ENCODE results near the gene WNT1.

The WNT1 gene

GRCh38 chr12:49020441-49020840 is 42.3 kb downstream of the WNT1 start:
- no peak for TF ChIP-seq CTCF (conservative IDR thresholded peaks at IDR 0.05; ENCODE audit: control insufficient read depth, insufficient read depth, low read depth, low read length)

GRCh38 chr12:49021292-49021915 is 43.3 kb downstream of the WNT1 start:
- H3K4me3 ChIP-seq (ENCODE audit: control insufficient read depth, low read depth, low read length): no peak overlapping the region
- DNase-seq (ENCODE audit: low read depth): no peak
- no peak for TF ChIP-seq CTCF (conservative IDR thresholded peaks at IDR 0.05; ENCODE audit: control insufficient read depth, insufficient read depth, low read depth, low read length)

More at GRCh38 chr12:49020441-49020840, 42.3 kb downstream of the WNT1 start:
- H3K4me3 ChIP-seq (ENCODE audit: control insufficient read depth, low read depth, low read length): no peak overlapping the region
- DNase-seq (ENCODE audit: low read depth): no peak

GRCh38 chr12:49022558-49023178 is 44.5 kb downstream of the WNT1 start:
- H3K4me3 ChIP-seq (ENCODE audit: control insufficient read depth, low read depth, low read length): no peak overlapping the region
- no peak for TF ChIP-seq CTCF (conservative IDR thresholded peaks at IDR 0.05; ENCODE audit: control insufficient read depth, insufficient read depth, low read depth, low read length)
- DNase-seq (ENCODE audit: low read depth): no peak

- H3K4me3 ChIP-seq (ENCODE audit: control insufficient read depth, low read depth, low read length): no peak overlapping the region
- TF ChIP-seq CTCF (conservative IDR thresholded peaks at IDR 0.05; ENCODE audit: control insufficient read depth, insufficient read depth, low read depth, low read length): no peak
- no peak for DNase-seq (ENCODE audit: low read depth)
These were observed 45.7 kb downstream of the WNT1 start for GRCh38 chr12:49023812-49024211.

- no peak for TF ChIP-seq CTCF (conservative IDR thresholded peaks at IDR 0.05; ENCODE audit: control insufficient read depth, insufficient read depth, low read depth, low read length)
- no peak for DNase-seq (ENCODE audit: low read depth)
- no peak overlapping the region for H3K4me3 ChIP-seq (ENCODE audit: control insufficient read depth, low read depth, low read length)
These were observed 46.4 kb downstream of the WNT1 start for GRCh38 chr12:49024543-49024942.

- no peak for DNase-seq (ENCODE audit: low read depth)
These were observed 47.3 kb downstream of the WNT1 start for GRCh38 chr12:49025463-49025862.

More at GRCh38 chr12:49025463-49025862, 47.3 kb downstream of the WNT1 start:
- TF ChIP-seq CTCF (conservative IDR thresholded peaks at IDR 0.05; ENCODE audit: control insufficient read depth, insufficient read depth, low read depth, low read length): no peak
- no peak overlapping the region for H3K4me3 ChIP-seq (ENCODE audit: control insufficient read depth, low read depth, low read length)

Measured in fibroblast of mammary gland (primary cell).